Keratinocyte (primary cell): Measurements from ENCODE around the gene LCN10.

ENCODE experiments used
- CTCF ChIP-seq, 3 experiments: IDR thresholded peaks in 1 of 3; conservative IDR thresholded peaks in 1 of 3; optimal IDR thresholded peaks in 1 of 3; 2 replicates in 2 of 3; 3 replicates in 1 of 3; pipeline versions ENCODE3 to v1.5.1; 2011; ENCODE audit warnings: low read length in 3 of 3, mild to moderate bottlenecking in 3 of 3, moderate library complexity in 2 of 3, control low read depth in 1 of 3, inconsistent platforms in 1 of 3; ENCODE audit not compliant: insufficient read depth in 2 of 3; ENCODE audit errors: extremely low read depth in 1 of 3
- EZH2 ChIP-seq: IDR thresholded peaks from one replicate; pipeline ENCODE4 v1.6.1; 2012; ENCODE audit warnings: inconsistent platforms, mild to moderate bottlenecking, low read length, moderate library complexity

DNA sequence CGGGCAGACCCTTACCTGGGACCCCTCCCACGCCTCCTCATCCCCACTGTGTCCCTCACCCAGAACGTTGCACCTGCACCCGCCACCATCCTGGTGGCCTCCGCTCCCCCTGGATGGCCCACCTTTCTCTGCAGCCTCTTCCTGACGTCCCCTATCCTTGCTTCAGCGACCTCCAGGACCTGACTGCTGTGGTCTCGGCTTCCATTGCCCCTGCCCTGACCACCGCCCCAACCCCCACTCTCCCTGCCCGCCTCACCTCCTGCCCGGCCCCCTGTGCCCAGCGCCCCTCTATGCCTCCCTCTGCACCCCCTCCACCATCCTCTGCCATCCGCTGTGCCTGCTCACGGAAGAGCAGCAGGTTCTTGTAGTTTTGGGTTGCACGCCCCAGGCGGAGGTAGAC, 2.2 kb downstream of the LCN10 start:
- no peak for TF ChIP-seq CTCF (optimal IDR thresholded peaks at IDR 0.05 in 1 of 3, IDR thresholded peaks at IDR 0.05 in 1 of 3, conservative IDR thresholded peaks at IDR 0.05 in 1 of 3; ENCODE audit: extremely low read depth in 1 of 3, insufficient read depth in 2 of 3, low read length in 3 of 3)
- no peak for TF ChIP-seq EZH2
